Measurements from ENCODE around the gene TOR1AIP2.

TOR1AIP2 gene

GRCh38 chr1:179867493-179868330 lies 9.9 kb downstream of the TOR1AIP2 start:
- peaks cover 14 to 74% of the 10 kb centered on the region in 2 experiments for H3K36me3 ChIP-seq (ENCODE audit: control insufficient read depth in 1 of 2, insufficient read depth in 2 of 2, low read depth in 1 of 2, low read length in 2 of 2)
- H3K9ac ChIP-seq (ENCODE audit: low read length) = peak overlapping the region; percentile 4
- H3K4me1 ChIP-seq (ENCODE audit: control insufficient read depth, insufficient read depth, low read depth, low read length) = no peaks in the 10 kb centered on the region
- no peak overlapping the region for H4K8ac ChIP-seq (ENCODE audit: low read length)
- H3K14ac ChIP-seq (ENCODE audit: low read length in 2 of 2) = no peak overlapping the region
- no peak overlapping the region for H2BK15ac ChIP-seq (ENCODE audit: low read depth, poor library complexity, severe bottlenecking)
- H2AK5ac ChIP-seq (ENCODE audit: low read length, severe bottlenecking) = no peak overlapping the region
- H3K4ac ChIP-seq (ENCODE audit: low read depth in 1 of 2, low read length in 2 of 2) = no peak overlapping the region
- peaks cover 12% of the 10 kb centered on the region for H3K79me1 ChIP-seq (replicated peaks; ENCODE audit: low read length, poor library complexity, severe bottlenecking)
- H3K27me3 ChIP-seq (ENCODE audit: control insufficient read depth in 1 of 2, insufficient read depth in 1 of 2, low read length in 2 of 2) = no peaks in the 10 kb centered on the region
- DNase-seq = peak; percentile 74
- H3K18ac ChIP-seq (ENCODE audit: low read depth in 1 of 2, low read length in 2 of 2) = no peak overlapping the region
- no peak overlapping the region for H3K4me2 ChIP-seq (ENCODE audit: low read length, poor library complexity, severe bottlenecking)
- H4K91ac ChIP-seq (ENCODE audit: low read length) = no peak overlapping the region
- no peaks in the 10 kb centered on the region for H3K9me3 ChIP-seq (ENCODE audit: control insufficient read depth, low read length)
- H3K27ac ChIP-seq (ENCODE audit: low read length, poor library complexity, severe bottlenecking) = no peak overlapping the region
- H2BK5ac ChIP-seq (ENCODE audit: low read depth, low read length, poor library complexity, severe bottlenecking) = no peak overlapping the region
- H3K23ac ChIP-seq (ENCODE audit: low read length in 2 of 2) = no peak overlapping the region
- H2BK12ac ChIP-seq (ENCODE audit: low read length in 2 of 2) = no peak overlapping the region
- 77% methylated on average over 1 of the region's 1 CpG for WGBS
- no peak overlapping the region for H2AFZ ChIP-seq (ENCODE audit: low read depth, low read length)
- no peak overlapping the region for H3K4me3 ChIP-seq (ENCODE audit: insufficient read depth in 1 of 2, low read depth in 1 of 2, low read length in 2 of 2)
- H2BK120ac ChIP-seq (ENCODE audit: low read depth, low read length) = no peak overlapping the region

GRCh38 chr1:179866616-179867015 lies 11.0 kb downstream of the TOR1AIP2 start:
- DNase-seq = no peak
- no peak overlapping the region for H2AFZ ChIP-seq (ENCODE audit: low read depth, low read length)
- H3K27ac ChIP-seq (ENCODE audit: low read length, poor library complexity, severe bottlenecking) = no peak overlapping the region
- no peak overlapping the region for H3K18ac ChIP-seq (ENCODE audit: low read depth in 1 of 2, low read length in 2 of 2)
- H3K9me3 ChIP-seq (ENCODE audit: control insufficient read depth, low read length) = no peaks in the 10 kb centered on the region
- no peak overlapping the region for H3K14ac ChIP-seq (ENCODE audit: low read length in 2 of 2)
- no peak overlapping the region for H2BK12ac ChIP-seq (ENCODE audit: low read length in 2 of 2)
- no peak overlapping the region for H3K9ac ChIP-seq (ENCODE audit: low read length)
- H2BK15ac ChIP-seq (ENCODE audit: low read depth, poor library complexity, severe bottlenecking) = no peak overlapping the region
- H3K4me3 ChIP-seq (ENCODE audit: insufficient read depth in 1 of 2, low read depth in 1 of 2, low read length in 2 of 2) = no peak overlapping the region
- H3K23ac ChIP-seq (ENCODE audit: low read length in 2 of 2) = no peak overlapping the region
- 98% methylated on average over 7 of the region's 7 CpGs for WGBS
- no peak overlapping the region for H2BK5ac ChIP-seq (ENCODE audit: low read depth, low read length, poor library complexity, severe bottlenecking)
- H2AK5ac ChIP-seq (ENCODE audit: low read length, severe bottlenecking) = no peak overlapping the region
- no peak overlapping the region for H4K8ac ChIP-seq (ENCODE audit: low read length)
- H3K4me1 ChIP-seq (ENCODE audit: control insufficient read depth, insufficient read depth, low read depth, low read length) = no peaks in the 10 kb centered on the region
- no peak overlapping the region for H3K4ac ChIP-seq (ENCODE audit: low read depth in 1 of 2, low read length in 2 of 2)
- H4K91ac ChIP-seq (ENCODE audit: low read length) = no peak overlapping the region
- peaks cover 17 to 74% of the 10 kb centered on the region in 2 experiments for H3K36me3 ChIP-seq (ENCODE audit: control insufficient read depth in 1 of 2, insufficient read depth in 2 of 2, low read depth in 1 of 2, low read length in 2 of 2)
- H2BK120ac ChIP-seq (ENCODE audit: low read depth, low read length) = no peak overlapping the region
- H3K79me1 ChIP-seq (replicated peaks; ENCODE audit: low read length, poor library complexity, severe bottlenecking) = peaks cover 16% of the 10 kb centered on the region
- no peak overlapping the region for H3K4me2 ChIP-seq (ENCODE audit: low read length, poor library complexity, severe bottlenecking)
- no peaks in the 10 kb centered on the region for H3K27me3 ChIP-seq (ENCODE audit: control insufficient read depth in 1 of 2, insufficient read depth in 1 of 2, low read length in 2 of 2)

- Histone ChIP-seq H3K14ac (ENCODE audit: low read length in 2 of 2) (no peak overlapping the region), H3K9me3 (ENCODE audit: control insufficient read depth, low read length) (no peaks in the 10 kb centered on the region)
- 97% methylated on average over 6 of the region's 6 CpGs for WGBS
Measured at GRCh38 chr1:179865377-179865776, 12.2 kb downstream of the TOR1AIP2 start.

GRCh38 chr1:179860652-179861051 lies 17.0 kb downstream of the TOR1AIP2 start:
- Histone ChIP-seq H3K4me3 (ENCODE audit: insufficient read depth in 1 of 2, low read depth in 1 of 2, low read length in 2 of 2) (no peak overlapping the region), H3K9me3 (ENCODE audit: control insufficient read depth, low read length) (no peaks in the 10 kb centered on the region), H3K4me2 (ENCODE audit: low read length, poor library complexity, severe bottlenecking) (no peak overlapping the region), H4K91ac (ENCODE audit: low read length) (no peak overlapping the region), H3K79me1 (replicated peaks; ENCODE audit: low read length, poor library complexity, severe bottlenecking) (peaks cover 31% of the 10 kb centered on the region), H3K18ac (ENCODE audit: low read depth in 1 of 2, low read length in 2 of 2) (no peak overlapping the region), H2BK120ac (ENCODE audit: low read depth, low read length) (no peak overlapping the region), H3K4ac (ENCODE audit: low read depth in 1 of 2, low read length in 2 of 2) (no peak overlapping the region), H3K23ac (ENCODE audit: low read length in 2 of 2) (no peak overlapping the region), H2AK5ac (ENCODE audit: low read length, severe bottlenecking) (no peak overlapping the region), H2AFZ (ENCODE audit: low read depth, low read length) (no peak overlapping the region), H3K4me1 (ENCODE audit: control insufficient read depth, insufficient read depth, low read depth, low read length) (no peaks in the 10 kb centered on the region), H3K27ac (ENCODE audit: low read length, poor library complexity, severe bottlenecking) (no peak overlapping the region), H2BK15ac (ENCODE audit: low read depth, poor library complexity, severe bottlenecking) (no peak overlapping the region), H4K8ac (ENCODE audit: low read length) (no peak overlapping the region), H3K27me3 (ENCODE audit: control insufficient read depth in 1 of 2, insufficient read depth in 1 of 2, low read length in 2 of 2) (no peaks in the 10 kb centered on the region), H3K36me3 (ENCODE audit: control insufficient read depth in 1 of 2, insufficient read depth in 2 of 2, low read depth in 1 of 2, low read length in 2 of 2) (peaks cover 22 to 90% of the 10 kb centered on the region in 2 experiments), H3K9ac (ENCODE audit: low read length) (no peak overlapping the region), H2BK12ac (ENCODE audit: low read length in 2 of 2) (no peak overlapping the region), H3K14ac (ENCODE audit: low read length in 2 of 2) (no peak overlapping the region), H2BK5ac (ENCODE audit: low read depth, low read length, poor library complexity, severe bottlenecking) (no peak overlapping the region)
- no peak for DNase-seq
- WGBS = 100% methylated on average over 3 of the region's 3 CpGs

More at GRCh38 chr1:179865377-179865776, 12.2 kb downstream of the TOR1AIP2 start:
- Histone ChIP-seq H3K36me3 (ENCODE audit: control insufficient read depth in 1 of 2, insufficient read depth in 2 of 2, low read depth in 1 of 2, low read length in 2 of 2) (peaks cover 17 to 85% of the 10 kb centered on the region in 2 experiments), H3K4me2 (ENCODE audit: low read length, poor library complexity, severe bottlenecking) (no peak overlapping the region), H4K91ac (ENCODE audit: low read length) (no peak overlapping the region), H2BK12ac (ENCODE audit: low read length in 2 of 2) (no peak overlapping the region), H3K4me3 (ENCODE audit: insufficient read depth in 1 of 2, low read depth in 1 of 2, low read length in 2 of 2) (no peak overlapping the region), H3K27me3 (ENCODE audit: control insufficient read depth in 1 of 2, insufficient read depth in 1 of 2, low read length in 2 of 2) (no peaks in the 10 kb centered on the region), H3K27ac (ENCODE audit: low read length, poor library complexity, severe bottlenecking) (no peak overlapping the region), H3K23ac (ENCODE audit: low read length in 2 of 2) (no peak overlapping the region), H3K4me1 (ENCODE audit: control insufficient read depth, insufficient read depth, low read depth, low read length) (no peaks in the 10 kb centered on the region), H2BK15ac (ENCODE audit: low read depth, poor library complexity, severe bottlenecking) (no peak overlapping the region), H3K18ac (ENCODE audit: low read depth in 1 of 2, low read length in 2 of 2) (no peak overlapping the region), H2AK5ac (ENCODE audit: low read length, severe bottlenecking) (no peak overlapping the region), H3K9ac (ENCODE audit: low read length) (no peak overlapping the region), H3K79me1 (replicated peaks; ENCODE audit: low read length, poor library complexity, severe bottlenecking) (peaks cover 19% of the 10 kb centered on the region), H3K4ac (ENCODE audit: low read depth in 1 of 2, low read length in 2 of 2) (no peak overlapping the region), H4K8ac (ENCODE audit: low read length) (no peak overlapping the region), H2AFZ (ENCODE audit: low read depth, low read length) (no peak overlapping the region), H2BK120ac (ENCODE audit: low read depth, low read length) (no peak overlapping the region), H2BK5ac (ENCODE audit: low read depth, low read length, poor library complexity, severe bottlenecking) (no peak overlapping the region)
- DNase-seq = no peak

Measured in mesenchymal stem cell (in vitro differentiated cells and primary cell).